GM18519 (cell line): ENCODE data around the gene MACROD2.
A peak's percentile ranks its signal among the peaks of the same experiment; 100 is the strongest.
"Not testable (repeated sequence)": the region's sequence is repeated elsewhere in the genome, so short reads cannot be mapped to it uniquely, and the experiment has no call there.

Source experiments
- ATAC-seq: cut with Tn5 transposase; IDR thresholded peaks from one replicate; pipeline ENCODE4 v1.9.1; 2021; ENCODE audit warnings: mild to moderate bottlenecking, moderate library complexity; ENCODE audit not compliant: unreplicated experiment, low FRiP score

Gene MACROD2

DNA sequence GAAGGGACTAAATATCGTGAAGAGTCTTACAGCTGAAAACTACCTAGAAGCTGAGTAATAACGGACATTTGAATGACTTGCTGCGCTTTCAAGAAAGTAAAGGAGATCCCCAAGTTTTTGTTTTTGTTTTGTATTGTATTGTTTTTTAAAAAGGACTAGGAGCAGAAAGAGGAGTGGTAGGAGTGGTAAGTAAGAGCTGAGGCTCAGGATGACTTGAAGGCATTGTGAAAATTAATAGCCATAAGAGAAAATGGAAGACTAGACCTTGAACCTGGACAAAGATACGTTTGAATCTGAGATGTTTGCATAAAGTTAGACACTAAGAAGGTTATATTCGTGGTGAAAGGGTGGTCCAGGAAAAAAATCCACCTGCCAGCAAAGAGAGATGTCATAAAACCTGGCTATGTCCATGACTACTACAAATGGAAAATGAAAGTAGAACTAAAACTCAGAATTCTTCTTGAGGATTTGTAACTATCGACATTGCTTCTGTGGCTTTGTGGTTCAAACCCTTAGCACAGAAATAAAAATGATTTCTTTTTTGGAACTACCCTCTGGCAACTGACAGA, 1166.8 kb downstream of the MACROD2 start:
- peak; percentile 79 for ATAC-seq

GRCh38 chr20:15163632-15164031, 1168.3 kb downstream of the MACROD2 start:
- ATAC-seq, result no peak

DNA sequence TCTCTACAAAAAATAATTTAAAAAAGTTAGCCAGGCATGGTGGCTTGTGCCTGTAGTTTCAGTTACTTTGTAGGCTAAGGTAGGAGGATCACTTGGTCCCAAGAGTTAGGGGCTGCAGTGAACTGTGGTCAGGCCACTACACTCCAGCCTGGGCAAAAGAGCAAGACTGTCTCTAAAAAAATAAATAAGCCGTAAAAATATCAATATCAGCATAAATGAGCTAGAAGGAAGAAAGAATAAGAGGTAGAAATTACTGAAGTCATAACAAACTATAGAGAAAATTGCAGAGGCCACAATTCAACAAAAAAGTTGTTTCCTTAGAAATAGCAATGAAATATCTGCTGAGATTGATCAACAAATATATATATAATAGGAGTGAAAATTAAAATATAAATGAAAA, 1169.4 kb downstream of the MACROD2 start:
- no peak for ATAC-seq

DNA sequence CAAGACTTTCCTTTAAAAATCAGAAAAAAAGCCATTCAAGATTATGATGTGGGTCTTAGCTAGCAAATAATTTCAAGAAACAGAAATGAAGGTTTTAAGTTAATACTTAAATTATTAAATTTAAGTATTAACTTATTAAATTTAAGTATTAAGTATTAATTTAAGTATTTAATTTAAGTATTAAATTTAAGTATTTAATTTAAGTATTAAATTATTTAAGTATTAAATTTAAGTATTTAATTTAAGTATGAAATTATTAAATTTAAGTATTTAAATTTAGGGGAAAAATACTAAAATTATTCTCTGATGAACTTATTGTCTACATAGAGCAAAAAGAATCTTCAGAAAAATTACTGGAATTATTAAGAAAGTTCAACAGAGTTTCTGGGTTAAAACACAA, 1171.4 kb downstream of the MACROD2 start:
- no peak for ATAC-seq

- no peak for ATAC-seq
Measured at GRCh38 chr20:15171016-15171415, 1175.7 kb downstream of the MACROD2 start.

GRCh38 chr20:15176929-15177328, 1181.6 kb downstream of the MACROD2 start:
- ATAC-seq, result no peak

- ATAC-seq, result no peak
Measured at GRCh38 chr20:15178581-15178980, 1183.3 kb downstream of the MACROD2 start.

- ATAC-seq, result no peak
Measured at GRCh38 chr20:15179381-15179780, 1184.1 kb downstream of the MACROD2 start.

DNA sequence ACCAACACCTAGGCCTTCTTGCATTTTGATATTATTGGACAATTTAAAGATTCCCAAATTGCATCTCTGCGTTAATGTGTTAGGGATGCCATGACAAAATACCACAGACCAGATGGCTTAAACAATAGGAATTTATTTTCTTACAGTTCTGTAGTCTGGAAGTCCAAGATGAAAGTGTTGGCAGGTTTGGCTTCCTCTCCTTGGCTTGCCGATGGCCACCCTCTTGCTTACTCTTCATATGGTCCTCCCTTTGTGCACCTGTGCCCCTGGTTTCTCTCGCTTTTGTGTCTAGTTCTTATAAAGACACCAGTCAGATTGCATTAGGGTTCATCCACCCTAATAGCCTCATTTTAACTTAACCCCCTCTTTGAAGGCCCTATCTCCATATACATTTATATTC, 1184.5 kb downstream of the MACROD2 start:
- no peak for ATAC-seq

DNA sequence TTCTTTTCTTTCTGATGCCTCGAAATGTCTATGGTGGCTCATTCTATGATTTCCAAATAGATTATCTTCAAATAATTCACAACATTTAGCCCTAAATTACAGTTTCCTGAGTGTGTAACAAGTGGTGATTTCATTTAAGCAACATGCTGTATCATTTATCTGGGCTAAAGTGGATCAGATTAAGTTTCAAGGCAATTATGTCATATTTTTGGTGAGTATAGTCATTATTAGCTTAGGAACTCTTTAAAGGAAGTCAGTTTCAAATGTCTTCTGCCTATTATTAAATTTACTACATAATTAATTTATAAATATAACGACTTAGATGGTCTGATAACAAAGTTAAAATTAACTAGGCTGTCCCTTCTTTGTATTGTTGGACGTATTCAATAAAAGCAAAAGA, 1190.0 kb downstream of the MACROD2 start:
- no peak for ATAC-seq

- no peak for ATAC-seq
Measured at GRCh38 chr20:15185913-15186312, 1190.6 kb downstream of the MACROD2 start.

DNA sequence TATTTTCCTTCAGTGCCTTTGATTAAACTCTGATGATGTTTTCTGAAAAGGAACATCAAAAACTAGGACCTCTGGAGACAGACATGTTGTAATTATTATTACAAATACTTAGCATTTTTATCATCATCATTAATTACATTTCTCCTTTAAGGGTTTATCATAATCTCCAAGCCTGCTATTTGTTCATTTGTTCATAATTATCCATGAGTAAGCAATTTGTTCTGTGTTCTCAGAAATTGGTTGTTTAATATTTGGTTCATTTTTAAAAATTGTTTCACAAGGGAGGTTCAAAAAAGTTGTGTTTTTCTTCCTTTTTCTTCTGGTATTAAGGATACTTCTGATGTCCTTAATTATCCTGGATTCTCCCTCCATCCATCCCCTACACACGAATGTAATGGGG, 1192.3 kb downstream of the MACROD2 start:
- no peak for ATAC-seq

DNA sequence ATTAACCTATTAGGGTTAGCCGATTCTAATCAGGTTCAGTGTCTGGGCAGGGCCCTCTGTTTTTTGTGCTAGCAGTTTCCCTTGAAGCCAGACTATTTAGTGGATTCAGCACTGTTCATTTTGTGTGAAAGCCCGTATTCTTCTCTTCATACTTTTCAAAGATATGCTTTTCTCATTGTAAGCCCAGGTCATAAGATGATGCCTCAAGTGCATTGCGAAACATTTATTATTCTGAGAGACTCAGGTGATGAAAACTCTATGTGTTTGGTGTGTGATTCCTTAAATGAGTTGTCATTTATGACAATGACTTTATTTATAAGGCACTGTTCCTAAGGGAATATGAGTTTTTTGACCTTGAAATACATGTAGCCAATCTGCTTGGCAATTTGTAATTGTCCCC, 1193.1 kb downstream of the MACROD2 start:
- ATAC-seq, result no peak

- no peak for ATAC-seq
Measured at GRCh38 chr20:15191082-15191723, 1195.9 kb downstream of the MACROD2 start.

GRCh38 chr20:15195378-15195777, 1200.1 kb downstream of the MACROD2 start:
- ATAC-seq, result no peak

DNA sequence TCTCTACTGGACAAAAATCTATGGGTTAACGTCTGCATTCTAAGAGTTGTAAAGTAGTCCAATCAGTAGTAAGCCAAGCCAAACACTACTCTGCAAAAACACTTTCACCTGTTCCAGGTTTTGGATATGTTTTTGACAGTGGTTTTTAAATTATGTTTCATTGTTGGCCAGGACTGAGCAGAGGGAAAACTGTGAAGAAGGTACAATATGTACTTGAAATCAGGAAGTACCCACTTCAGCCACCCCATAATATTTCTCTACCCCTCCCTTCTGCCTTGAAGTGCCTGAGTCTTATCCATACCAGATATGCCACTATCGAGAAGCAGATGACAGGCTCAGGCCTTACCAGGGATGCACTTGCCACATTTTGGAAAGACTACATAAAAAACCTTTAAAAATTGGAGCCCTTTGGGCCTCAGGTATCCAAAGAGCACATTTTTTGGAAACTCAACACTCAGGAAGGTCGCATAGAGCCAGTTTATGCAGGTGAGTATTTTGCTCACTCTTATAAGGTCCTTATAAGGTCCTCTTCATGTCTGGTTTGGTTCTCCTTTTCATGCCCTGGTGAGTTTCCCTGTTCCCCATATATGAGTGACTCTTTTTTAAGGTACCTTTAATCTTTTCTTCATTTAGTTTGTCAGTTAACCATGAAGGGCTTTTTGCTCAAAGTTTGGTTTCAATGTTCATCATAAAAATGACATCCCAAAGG, 1201.4 kb downstream of the MACROD2 start:
- ATAC-seq, result no peak

GRCh38 chr20:15198017-15198416, 1202.7 kb downstream of the MACROD2 start:
- not testable (repeated sequence) for ATAC-seq

DNA sequence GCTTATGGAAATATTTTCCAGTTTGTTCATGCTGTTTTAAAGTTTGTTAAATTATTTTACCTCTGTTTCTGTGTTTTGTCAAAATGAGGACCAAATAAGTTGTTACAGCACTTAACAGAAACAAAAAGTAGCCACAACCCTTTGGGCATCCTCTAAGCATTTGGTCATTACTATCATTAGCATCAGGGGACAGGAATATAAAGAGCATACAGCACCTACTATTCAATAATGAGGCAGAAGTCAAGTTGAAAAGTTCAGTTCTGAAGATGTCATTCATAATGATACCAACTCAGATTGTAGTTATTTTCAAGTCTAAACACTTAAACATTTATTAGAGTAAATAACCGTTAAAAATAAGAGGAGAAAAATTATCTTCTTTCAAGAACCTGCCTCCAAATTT, 1204.4 kb downstream of the MACROD2 start:
- peak; percentile 42 for ATAC-seq

GRCh38 chr20:15200147-15200565, 1204.8 kb downstream of the MACROD2 start:
- ATAC-seq, result peak; percentile 78

DNA sequence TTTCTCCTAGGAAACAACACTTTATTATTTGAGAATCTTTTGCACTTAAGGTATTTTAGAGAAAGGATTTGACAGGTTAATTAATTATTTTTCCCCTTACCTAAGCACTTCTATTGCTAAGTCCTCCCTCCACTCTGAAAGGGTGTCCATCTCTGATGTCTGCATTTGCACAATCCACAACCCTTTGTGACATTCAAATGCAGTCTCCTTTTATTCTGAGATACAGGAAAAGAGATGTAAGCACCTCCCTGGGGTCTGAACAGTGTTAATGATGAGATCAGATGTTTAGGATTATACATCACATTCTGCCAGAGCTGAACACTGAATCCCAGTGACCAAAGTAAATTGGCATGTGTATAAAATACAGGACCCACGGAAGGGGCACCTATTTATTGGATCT, 1206.3 kb downstream of the MACROD2 start:
- ATAC-seq, result no peak

DNA sequence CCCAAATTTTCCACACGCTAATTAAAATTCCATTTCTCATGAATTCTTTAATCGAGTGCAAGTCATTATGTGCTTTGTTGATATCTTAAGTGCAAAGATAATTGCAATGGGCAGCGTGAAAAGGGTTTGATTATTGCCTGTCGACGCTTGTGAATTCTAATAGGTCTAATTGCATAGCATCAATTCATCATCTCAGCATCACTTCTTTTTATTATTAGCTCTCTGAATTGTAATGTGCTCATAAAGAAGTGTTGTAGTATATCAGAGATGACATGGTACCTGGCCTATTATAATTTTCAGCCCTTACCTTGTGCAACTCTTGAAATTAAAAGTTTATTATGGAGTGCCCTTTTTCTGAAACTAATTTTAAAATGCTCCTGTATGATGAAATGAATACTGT, 1208.9 kb downstream of the MACROD2 start:
- no peak for ATAC-seq

DNA sequence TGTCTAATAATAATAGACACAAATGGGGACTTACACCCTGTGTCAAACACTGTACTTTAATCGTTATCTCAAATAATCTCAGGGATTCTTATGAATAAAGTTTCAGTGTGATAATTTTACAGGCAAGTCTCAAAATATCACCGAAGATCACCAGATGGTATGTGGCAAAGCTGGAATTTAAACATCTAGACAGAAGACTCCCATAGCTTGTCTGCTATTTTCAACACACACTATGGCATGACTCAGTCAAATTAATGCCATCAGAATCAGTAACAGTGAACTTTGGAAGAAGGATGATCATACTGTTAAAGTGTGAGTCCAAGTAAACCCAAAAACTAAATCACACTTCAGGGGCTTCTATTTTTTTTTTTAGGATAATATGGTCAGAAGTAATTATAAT, 1209.7 kb downstream of the MACROD2 start:
- ATAC-seq, result no peak
